HG03066 (cell line): ENCODE measurements around the gene ZNF45.
"Not testable (repeated sequence)": the region's sequence is repeated elsewhere in the genome, so short reads cannot be mapped to it uniquely, and the experiment has no call there.

ENCODE experiments used
- ATAC-seq: cut with Tn5 transposase; IDR thresholded peaks from one replicate; pipeline ENCODE4 v1.9.1; 2021; ENCODE audit warnings: low read depth; ENCODE audit not compliant: unreplicated experiment

ZNF45 gene

GRCh38 chr19:43914051-43914450, 21.0 kb downstream of the ZNF45 start:
- no peak for ATAC-seq

- ATAC-seq: no peak
Measured at GRCh38 chr19:43913383-43913782, 21.7 kb downstream of the ZNF45 start.

- no peak for ATAC-seq
Measured at GRCh38 chr19:43910884-43911283, 24.2 kb downstream of the ZNF45 start.

- no peak for ATAC-seq
Measured at GRCh38 chr19:43908659-43909058, 26.4 kb downstream of the ZNF45 start.

GRCh38 chr19:43906774-43907173, 28.3 kb downstream of the ZNF45 start:
- ATAC-seq: no peak

GRCh38 chr19:43905897-43906296, 29.2 kb downstream of the ZNF45 start:
- ATAC-seq: no peak

GRCh38 chr19:43902399-43902798, 32.7 kb downstream of the ZNF45 start:
- ATAC-seq: no peak

- ATAC-seq: no peak
Measured at GRCh38 chr19:43901395-43902390, 33.4 kb downstream of the ZNF45 start.

- no peak for ATAC-seq
Measured at GRCh38 chr19:43895727-43896308, 39.3 kb downstream of the ZNF45 start.

GRCh38 chr19:43883864-43884263, 51.2 kb downstream of the ZNF45 start, which contains the start of gene ZNF404:
ZNF404 (minus strand) TSS chr19:43883964.
- no peak for ATAC-seq

- no peak for ATAC-seq
Measured at GRCh38 chr19:43880483-43880882, 54.6 kb downstream of the ZNF45 start.

GRCh38 chr19:43872547-43873336, 62.3 kb downstream of the ZNF45 start:
- no peak for ATAC-seq

GRCh38 chr19:43866923-43867322, 68.2 kb downstream of the ZNF45 start:
- ATAC-seq: not testable (repeated sequence)
